Spinal cord (tissue), 4 donors: ENCODE data around the gene SPOCD1. TPM values are rescaled to one million over a fixed set of nuclear protein-coding genes. Genes with fewer than 3 reads are reported as not detected.

ENCODE experiments used
- polyA plus RNA-seq, 2 donors: library from polyadenylated mRNA; unstranded; fragments of 120-200 nt; gene quantifications; one replicate each; pipeline ENCODE4 v1.2.1, GENCODE V29; 2013; ENCODE audit not compliant: insufficient read length in 2 of 2
- small RNA-seq: library from RNA; depleted of rRNA; stranded (forward); fragments of <200 nt; gene quantifications from one replicate; pipeline ENCODE3, GENCODE V24; 2014; ENCODE audit warnings: low replicate concordance
- total RNA-seq, 2 donors: library from RNA; depleted of rRNA in 1 of 2; stranded (reverse); fragments of 120-200 nt in 1 of 2; fragments of >200 nt in 1 of 2; gene quantifications; one replicate each; pipeline versions ENCODE4 v1.2.3 to v1.2.4, GENCODE V29; 2013 to 2014

Gene SPOCD1
- total and polyA plus RNA-seq, 4 donors = 0.15 to 0.44 (median 0.36) TPM

Small RNA genes within 50 kb of the gene (small RNA-seq; reads per million reads assigned to genes)
- not detected for gene MIR4254

Other genes with a start within 250 kb of the SPOCD1 start
- 10 to 100 TPM; 15.4 to 41.2 TPM for gene TINAGL1, start 239.5 kb downstream of the SPOCD1 start, total RNA-seq
- 10 to 100 TPM in 1 of 2 donors, 1 to 10 TPM in 1; 5.3 to 11.0 TPM for gene TINAGL1, start 239.5 kb downstream of the SPOCD1 start, polyA plus RNA-seq
- 1 to 10 TPM in 1 of 2 donors, under 1 TPM in 1; 0.94 to 3.2 TPM for gene HCRTR1, start 198.3 kb downstream of the SPOCD1 start, total RNA-seq
- gene HCRTR1, start 198.3 kb downstream of the SPOCD1 start, polyA plus RNA-seq = 1 to 10 TPM; 4.2 to 6.5 TPM
- gene PEF1, start 171.1 kb downstream of the SPOCD1 start, total RNA-seq = 10 to 100 TPM; 66.1 to 78.1 TPM
- 10 to 100 TPM; 77.4 to 78.2 TPM for gene PEF1, start 171.1 kb downstream of the SPOCD1 start, polyA plus RNA-seq
- 100 to 1,000 TPM in 1 of 2 donors, 10 to 100 TPM in 1; 60.6 to 166 TPM for gene COL16A1, start 112.0 kb downstream of the SPOCD1 start, total RNA-seq
- gene COL16A1, start 112.0 kb downstream of the SPOCD1 start, polyA plus RNA-seq = 100 to 1,000 TPM; 105 to 178 TPM
- 10 to 100 TPM; 37.7 to 41.5 TPM for gene ADGRB2, start 51.7 kb downstream of the SPOCD1 start, total RNA-seq
- gene ADGRB2, start 51.7 kb downstream of the SPOCD1 start, polyA plus RNA-seq = 100 to 1,000 TPM; 138 to 142 TPM
- gene PTP4A2, start 122.3 kb upstream of the SPOCD1 start, total RNA-seq = 100 to 1,000 TPM; 248 to 326 TPM
- gene PTP4A2, start 122.3 kb upstream of the SPOCD1 start, polyA plus RNA-seq = 100 to 1,000 TPM; 149 to 185 TPM
- gene KHDRBS1, start 197.8 kb upstream of the SPOCD1 start, total RNA-seq = 10 to 100 TPM; 83.9 to 84.7 TPM
- 100 to 1,000 TPM; 153 to 188 TPM for gene KHDRBS1, start 197.8 kb upstream of the SPOCD1 start, polyA plus RNA-seq